ENCODE results near the gene ZNF678.

DNA sequence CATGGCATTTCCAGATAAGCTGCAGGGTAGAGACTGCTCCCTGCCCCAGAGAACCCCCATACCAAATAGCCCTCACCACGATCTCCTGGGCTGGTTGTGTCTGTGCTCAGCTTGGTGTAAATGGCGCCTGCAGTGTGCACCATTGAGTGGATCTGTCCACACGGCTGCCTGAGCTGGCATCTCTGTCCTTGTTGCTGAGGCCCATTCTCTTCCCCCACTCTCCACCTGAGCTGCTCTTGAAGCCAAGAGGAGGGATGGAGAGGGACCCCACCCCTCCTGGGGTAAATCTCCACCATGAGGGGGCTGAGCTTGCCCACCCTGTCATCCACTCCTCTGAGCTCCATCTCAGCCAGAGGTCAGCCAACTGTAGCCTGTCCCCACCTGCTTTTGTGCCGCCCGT is 18.0 kb upstream of the ZNF678 start:
- TF ChIP-seq POLR2A (IDR thresholded peaks at IDR 0.05; ENCODE audit: low read length), result no peak
- no peak for TF ChIP-seq GATA1 (IDR thresholded peaks at IDR 0.05; ENCODE audit: low read depth, low read length)
